GM12878 (cell line): Measurements from ENCODE around the gene GSC2.

Experiments
- CTCF ChIP-seq, 3 experiments: IDR thresholded peaks in 2 of 3; conservative IDR thresholded peaks in 1 of 3; 2 replicates each; pipeline ENCODE4 v1.5.1; 2011; ENCODE audit warnings: low read depth in 3 of 3, low read length in 3 of 3, mild to moderate bottlenecking in 3 of 3, control low read depth in 2 of 3, moderate library complexity in 2 of 3, inconsistent platforms in 1 of 3, mixed read lengths in 1 of 3; ENCODE audit not compliant: control insufficient read depth in 2 of 3, insufficient read depth in 1 of 3; ENCODE audit errors: extremely low read depth in 1 of 3
- HDGF ChIP-seq: fragments of 450-650 bp; IDR thresholded peaks from 2 replicates; pipeline ENCODE4 v1.6.1; 2016; ENCODE audit warnings: antibody characterized with exemption
- TF ChIP-seq, protein P1 (sequence below): IDR thresholded peaks from 2 replicates; pipeline ENCODE4 v1.6.1; 2012; ENCODE audit warnings: low read depth, low read length, improper control_type of control experiment

DNA sequence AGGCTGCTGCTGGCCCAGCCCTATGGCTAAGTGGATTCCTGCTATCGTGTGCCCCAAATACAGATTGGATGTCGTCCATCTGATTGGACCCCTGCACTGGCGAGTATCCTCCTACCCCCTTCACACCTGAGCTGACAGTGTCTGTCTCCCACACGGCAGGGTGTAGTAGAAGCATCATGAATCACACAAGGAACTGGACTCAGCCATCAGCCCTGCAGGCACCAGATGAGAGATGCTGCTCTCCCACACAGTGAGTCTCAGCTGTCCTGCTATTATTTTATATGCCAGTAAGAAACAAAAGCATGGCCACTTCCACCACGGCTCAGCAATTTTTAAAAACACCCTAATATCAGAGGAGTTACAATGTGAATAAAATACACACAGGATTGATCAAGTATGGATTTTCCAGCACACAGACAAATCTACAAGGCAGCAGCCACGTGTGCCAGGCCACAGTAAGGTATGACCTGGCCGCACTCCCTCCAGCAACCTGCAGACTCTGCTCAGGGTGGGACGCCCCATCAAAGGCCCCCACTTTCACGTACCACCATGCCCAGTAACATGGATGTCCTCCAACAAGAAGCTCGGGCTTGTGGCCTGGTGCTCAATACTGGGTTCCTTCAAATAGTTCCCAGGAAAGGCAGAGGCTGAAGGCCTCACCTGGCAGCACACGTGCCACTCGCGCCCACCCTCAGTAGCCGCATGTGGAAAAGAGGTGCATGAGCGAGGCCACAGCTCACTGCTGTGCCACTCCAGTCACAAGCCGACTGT, 44.9 kb upstream of the GSC2 start:
- no peak for TF ChIP-seq CTCF (IDR thresholded peaks at IDR 0.05 in 2 of 3, conservative IDR thresholded peaks at IDR 0.05 in 1 of 3; ENCODE audit: control insufficient read depth in 2 of 3, extremely low read depth in 1 of 3, insufficient read depth in 1 of 3, low read depth in 3 of 3, low read length in 3 of 3)
- TF ChIP-seq, protein P1, sequence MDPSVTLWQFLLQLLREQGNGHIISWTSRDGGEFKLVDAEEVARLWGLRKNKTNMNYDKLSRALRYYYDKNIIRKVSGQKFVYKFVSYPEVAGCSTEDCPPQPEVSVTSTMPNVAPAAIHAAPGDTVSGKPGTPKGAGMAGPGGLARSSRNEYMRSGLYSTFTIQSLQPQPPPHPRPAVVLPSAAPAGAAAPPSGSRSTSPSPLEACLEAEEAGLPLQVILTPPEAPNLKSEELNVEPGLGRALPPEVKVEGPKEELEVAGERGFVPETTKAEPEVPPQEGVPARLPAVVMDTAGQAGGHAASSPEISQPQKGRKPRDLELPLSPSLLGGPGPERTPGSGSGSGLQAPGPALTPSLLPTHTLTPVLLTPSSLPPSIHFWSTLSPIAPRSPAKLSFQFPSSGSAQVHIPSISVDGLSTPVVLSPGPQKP: no peak
- no peak for TF ChIP-seq HDGF
